Measurements from ENCODE around the gene KAT5.
A peak's percentile ranks its signal among the peaks of the same experiment; 100 is the strongest.
"Not testable (repeated sequence)": the region's sequence is repeated elsewhere in the genome, so short reads cannot be mapped to it uniquely, and the experiment has no call there.

The KAT5 gene

DNA sequence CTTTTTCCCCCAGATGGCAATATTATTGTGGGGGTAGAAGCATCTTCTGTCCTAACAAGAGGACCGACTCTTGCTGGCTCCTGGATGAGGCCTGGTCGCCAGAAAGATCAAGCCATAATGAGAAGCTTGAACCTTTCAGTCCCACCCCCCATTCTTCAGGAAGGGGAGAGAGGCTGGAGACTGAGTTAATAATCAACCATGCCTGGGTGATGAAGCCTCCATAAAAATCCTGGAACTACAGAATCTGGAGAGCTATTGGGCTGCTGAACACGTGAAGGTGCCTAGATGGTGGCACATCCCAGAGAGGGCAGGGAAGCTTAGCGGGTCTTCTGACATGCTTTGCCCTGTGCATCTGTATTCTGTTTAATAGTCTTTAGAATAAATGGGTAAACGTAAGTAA lies 52.4 kb downstream of the KAT5 start:
- no peak overlapping the region for H2AK5ac ChIP-seq (ENCODE audit: low read length, severe bottlenecking)

DNA sequence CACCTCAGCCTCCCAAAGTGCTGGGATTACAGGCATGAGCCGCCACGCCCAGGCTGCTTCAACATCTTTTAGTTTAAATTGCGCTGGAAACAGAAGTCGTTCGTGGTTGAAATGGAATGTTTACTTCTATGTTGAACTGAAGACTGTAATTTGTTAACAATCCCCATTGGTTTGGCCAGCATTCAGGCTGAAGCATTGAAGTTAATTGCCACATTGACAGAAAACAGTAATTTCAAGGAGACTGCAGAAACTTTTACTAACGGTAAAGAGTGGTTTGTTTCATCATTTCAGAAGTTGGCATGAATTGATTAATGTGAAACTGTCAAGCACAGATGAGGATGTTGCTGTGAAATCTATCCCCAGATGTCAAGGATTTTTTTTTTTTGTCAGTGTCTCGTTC lies 54.5 kb downstream of the KAT5 start:
- Histone ChIP-seq H3K18ac (ENCODE audit: low read depth in 1 of 2, low read length in 2 of 2) (no peak overlapping the region), H2BK15ac (ENCODE audit: low read depth, poor library complexity, severe bottlenecking) (no peak overlapping the region), H3K23ac (ENCODE audit: low read length in 2 of 2) (no peak overlapping the region), H3K36me3 (ENCODE audit: control insufficient read depth in 1 of 2, insufficient read depth in 2 of 2, low read depth in 1 of 2, low read length in 2 of 2) (no peaks in the 10 kb centered on the region), H2BK5ac (ENCODE audit: low read depth, low read length, poor library complexity, severe bottlenecking) (no peak overlapping the region), H2BK120ac (ENCODE audit: low read depth, low read length) (no peak overlapping the region), H3K9me3 (ENCODE audit: control insufficient read depth, low read length) (no peaks in the 10 kb centered on the region), H4K8ac (ENCODE audit: low read length) (no peak overlapping the region), H3K4me3 (ENCODE audit: insufficient read depth in 1 of 2, low read depth in 1 of 2, low read length in 2 of 2) (no peak overlapping the region), H2AK5ac (ENCODE audit: low read length, severe bottlenecking) (no peak overlapping the region), H3K27ac (ENCODE audit: low read length, poor library complexity, severe bottlenecking) (no peak overlapping the region), H3K14ac (ENCODE audit: low read length in 2 of 2) (no peak overlapping the region), H3K4me1 (ENCODE audit: control insufficient read depth, insufficient read depth, low read depth, low read length) (peaks cover 5% of the 10 kb centered on the region), H2AFZ (ENCODE audit: low read depth, low read length) (no peak overlapping the region), H4K91ac (ENCODE audit: low read length) (no peak overlapping the region), H3K4me2 (ENCODE audit: low read length, poor library complexity, severe bottlenecking) (no peak overlapping the region), H2BK12ac (ENCODE audit: low read length in 2 of 2) (no peak overlapping the region), H3K79me1 (replicated peaks; ENCODE audit: low read length, poor library complexity, severe bottlenecking) (peaks cover 6% of the 10 kb centered on the region), H3K27me3 (ENCODE audit: control insufficient read depth in 1 of 2, insufficient read depth in 1 of 2, low read length in 2 of 2) (no peaks in the 10 kb centered on the region), H3K4ac (ENCODE audit: low read depth in 1 of 2, low read length in 2 of 2) (no peak overlapping the region), H3K9ac (ENCODE audit: low read length) (no peak overlapping the region)
- DNase-seq, result peak; percentile 59
- WGBS, result 49% methylated on average over 7 of the region's 7 CpGs

More for the DNA sequence above, 52.4 kb downstream of the KAT5 start:
- H2BK120ac ChIP-seq (ENCODE audit: low read depth, low read length), result no peak overlapping the region
- H3K27ac ChIP-seq (ENCODE audit: low read length, poor library complexity, severe bottlenecking), result no peak overlapping the region
- no peak overlapping the region for H2BK5ac ChIP-seq (ENCODE audit: low read depth, low read length, poor library complexity, severe bottlenecking)
- H2AFZ ChIP-seq (ENCODE audit: low read depth, low read length), result no peak overlapping the region
- no peak overlapping the region for H2BK12ac ChIP-seq (ENCODE audit: low read length in 2 of 2)
- H3K36me3 ChIP-seq (ENCODE audit: control insufficient read depth in 1 of 2, insufficient read depth in 2 of 2, low read depth in 1 of 2, low read length in 2 of 2), result no peaks in the 10 kb centered on the region
- no peaks in the 10 kb centered on the region for H3K27me3 ChIP-seq (ENCODE audit: control insufficient read depth in 1 of 2, insufficient read depth in 1 of 2, low read length in 2 of 2)
- H4K8ac ChIP-seq (ENCODE audit: low read length), result no peak overlapping the region
- no peak overlapping the region for H3K4me3 ChIP-seq (ENCODE audit: insufficient read depth in 1 of 2, low read depth in 1 of 2, low read length in 2 of 2)
- H2BK15ac ChIP-seq (ENCODE audit: low read depth, poor library complexity, severe bottlenecking), result no peak overlapping the region
- WGBS, result 78% methylated on average over 4 of the region's 5 CpGs
- no peak for DNase-seq
- H3K23ac ChIP-seq (ENCODE audit: low read length in 2 of 2), result no peak overlapping the region
- H4K91ac ChIP-seq (ENCODE audit: low read length), result no peak overlapping the region
- peaks cover 5% of the 10 kb centered on the region for H3K4me1 ChIP-seq (ENCODE audit: control insufficient read depth, insufficient read depth, low read depth, low read length)
- no peak overlapping the region for H3K18ac ChIP-seq (ENCODE audit: low read depth in 1 of 2, low read length in 2 of 2)
- no peak overlapping the region for H3K4me2 ChIP-seq (ENCODE audit: low read length, poor library complexity, severe bottlenecking)
- no peak overlapping the region for H3K9ac ChIP-seq (ENCODE audit: low read length)
- peaks cover 1% of the 10 kb centered on the region for H3K79me1 ChIP-seq (replicated peaks; ENCODE audit: low read length, poor library complexity, severe bottlenecking)
- H3K4ac ChIP-seq (ENCODE audit: low read depth in 1 of 2, low read length in 2 of 2), result no peak overlapping the region
- no peak overlapping the region for H3K14ac ChIP-seq (ENCODE audit: low read length in 2 of 2)
- H3K9me3 ChIP-seq (ENCODE audit: control insufficient read depth, low read length), result no peaks in the 10 kb centered on the region

DNA sequence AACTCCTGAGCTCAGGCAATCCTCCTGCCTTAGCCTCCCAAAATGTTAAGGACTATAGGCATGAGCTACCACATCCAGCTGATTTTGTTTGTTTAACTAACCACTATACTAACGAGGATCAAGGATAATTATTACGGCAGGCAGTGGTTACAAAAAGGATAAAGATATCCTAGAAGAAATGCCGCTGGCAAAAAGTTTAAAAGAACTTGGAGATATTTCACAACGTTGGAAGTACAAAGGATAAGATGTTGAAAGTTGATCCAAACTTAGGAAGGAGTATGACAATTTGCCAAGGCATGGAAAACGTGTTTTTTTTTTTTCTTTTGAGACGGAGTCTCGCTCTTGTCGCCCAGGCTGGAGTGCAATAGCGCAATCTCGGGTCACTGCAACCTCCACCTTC lies 55.4 kb downstream of the KAT5 start:
- WGBS, result 88% methylated on average over 10 of the region's 10 CpGs
- H3K27me3 ChIP-seq (ENCODE audit: control insufficient read depth in 1 of 2, insufficient read depth in 1 of 2, low read length in 2 of 2), result no peaks in the 10 kb centered on the region
- H2AK5ac ChIP-seq (ENCODE audit: low read length, severe bottlenecking), result no peak overlapping the region
- DNase-seq, result no peak
- no peak overlapping the region for H3K4ac ChIP-seq (ENCODE audit: low read depth in 1 of 2, low read length in 2 of 2)
- no peak overlapping the region for H3K4me2 ChIP-seq (ENCODE audit: low read length, poor library complexity, severe bottlenecking)
- no peaks in the 10 kb centered on the region for H3K9me3 ChIP-seq (ENCODE audit: control insufficient read depth, low read length)
- H3K36me3 ChIP-seq (ENCODE audit: control insufficient read depth in 1 of 2, insufficient read depth in 2 of 2, low read depth in 1 of 2, low read length in 2 of 2), result no peaks in the 10 kb centered on the region
- no peak overlapping the region for H4K91ac ChIP-seq (ENCODE audit: low read length)
- H2BK15ac ChIP-seq (ENCODE audit: low read depth, poor library complexity, severe bottlenecking), result no peak overlapping the region
- H3K4me3 ChIP-seq (ENCODE audit: insufficient read depth in 1 of 2, low read depth in 1 of 2, low read length in 2 of 2), result no peak overlapping the region
- H3K27ac ChIP-seq (ENCODE audit: low read length, poor library complexity, severe bottlenecking), result no peak overlapping the region
- H3K79me1 ChIP-seq (replicated peaks; ENCODE audit: low read length, poor library complexity, severe bottlenecking), result peaks cover 6% of the 10 kb centered on the region
- no peak overlapping the region for H4K8ac ChIP-seq (ENCODE audit: low read length)
- H3K18ac ChIP-seq (ENCODE audit: low read depth in 1 of 2, low read length in 2 of 2), result no peak overlapping the region
- no peak overlapping the region for H3K9ac ChIP-seq (ENCODE audit: low read length)
- peaks cover 5% of the 10 kb centered on the region for H3K4me1 ChIP-seq (ENCODE audit: control insufficient read depth, insufficient read depth, low read depth, low read length)
- H3K14ac ChIP-seq (ENCODE audit: low read length in 2 of 2), result no peak overlapping the region
- H2BK12ac ChIP-seq (ENCODE audit: low read length in 2 of 2), result no peak overlapping the region
- no peak overlapping the region for H2BK120ac ChIP-seq (ENCODE audit: low read depth, low read length)
- H2AFZ ChIP-seq (ENCODE audit: low read depth, low read length), result no peak overlapping the region
- no peak overlapping the region for H3K23ac ChIP-seq (ENCODE audit: low read length in 2 of 2)
- H2BK5ac ChIP-seq (ENCODE audit: low read depth, low read length, poor library complexity, severe bottlenecking), result no peak overlapping the region

DNA sequence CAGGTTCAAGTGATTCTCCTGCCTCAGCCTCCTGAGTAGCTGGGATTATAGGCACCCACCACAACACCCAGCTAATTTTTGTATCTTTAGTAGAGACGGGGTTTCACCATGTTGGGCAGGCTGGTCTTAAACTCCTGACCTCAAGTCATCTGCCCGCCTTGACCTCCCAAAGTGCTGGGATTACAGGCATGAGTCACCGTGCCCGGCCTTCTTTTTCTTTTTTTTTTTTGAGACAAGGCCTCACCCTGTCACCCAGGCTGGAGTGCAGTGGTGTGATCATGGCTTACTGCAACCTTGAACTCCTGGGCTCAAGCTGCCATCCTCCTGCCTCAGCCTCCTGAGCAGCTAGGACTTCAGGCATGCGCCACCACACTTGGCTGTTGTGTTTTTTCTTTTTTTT lies 55.8 kb downstream of the KAT5 start:
- not testable (repeated sequence) for H3K14ac ChIP-seq (ENCODE audit: low read length in 2 of 2); H4K8ac ChIP-seq (ENCODE audit: low read length); H3K23ac ChIP-seq (ENCODE audit: low read length in 2 of 2); H3K9me3 ChIP-seq (ENCODE audit: control insufficient read depth, low read length); H2BK15ac ChIP-seq (ENCODE audit: low read depth, poor library complexity, severe bottlenecking); H3K18ac ChIP-seq (ENCODE audit: low read depth in 1 of 2, low read length in 2 of 2); DNase-seq; H2AFZ ChIP-seq (ENCODE audit: low read depth, low read length); H3K79me1 ChIP-seq (replicated peaks; ENCODE audit: low read length, poor library complexity, severe bottlenecking); H3K36me3 ChIP-seq (ENCODE audit: control insufficient read depth in 1 of 2, insufficient read depth in 2 of 2, low read depth in 1 of 2, low read length in 2 of 2); H3K9ac ChIP-seq (ENCODE audit: low read length); H2BK5ac ChIP-seq (ENCODE audit: low read depth, low read length, poor library complexity, severe bottlenecking); H2BK12ac ChIP-seq (ENCODE audit: low read length in 2 of 2); H3K4ac ChIP-seq (ENCODE audit: low read depth in 1 of 2, low read length in 2 of 2); H3K4me3 ChIP-seq (ENCODE audit: insufficient read depth in 1 of 2, low read depth in 1 of 2, low read length in 2 of 2); H4K91ac ChIP-seq (ENCODE audit: low read length); H3K4me2 ChIP-seq (ENCODE audit: low read length, poor library complexity, severe bottlenecking); H2AK5ac ChIP-seq (ENCODE audit: low read length, severe bottlenecking); H3K27ac ChIP-seq (ENCODE audit: low read length, poor library complexity, severe bottlenecking); H2BK120ac ChIP-seq (ENCODE audit: low read depth, low read length); H3K27me3 ChIP-seq (ENCODE audit: control insufficient read depth in 1 of 2, insufficient read depth in 1 of 2, low read length in 2 of 2); H3K4me1 ChIP-seq (ENCODE audit: control insufficient read depth, insufficient read depth, low read depth, low read length)
- WGBS, result 64% methylated on average over 4 of the region's 5 CpGs

All from mesenchymal stem cell (in vitro differentiated cells and primary cell).